Left ventricle myocardium inferior (tissue), 1 donor: Measurements from ENCODE around the gene TCF4. TPM values are rescaled to one million over a fixed set of nuclear protein-coding genes. Genes with fewer than 3 reads are reported as not detected.

Experiments
- DNase-seq: peaks from one replicate; pipeline ENCODE4 v3.0.0-alpha.2; 2020
- H3K27ac ChIP-seq: fragments of 200-600 bp; replicated peaks from 2 replicates; pipeline ENCODE4 v1.8.0; 2021
- H3K27me3 ChIP-seq: fragments of 200-600 bp; 2 replicates; pipeline ENCODE4 v1.8.0; 2021; ENCODE audit warnings: low read depth
- H3K36me3 ChIP-seq: fragments of 200-600 bp; 2 replicates; pipeline ENCODE4 v1.8.0; 2021
- H3K4me1 ChIP-seq: fragments of 200-600 bp; 2 replicates; pipeline ENCODE4 v1.8.0; 2021
- H3K4me3 ChIP-seq: fragments of 200-600 bp; 2 replicates; pipeline ENCODE4 v1.8.0; 2021; ENCODE audit warnings: mild to moderate bottlenecking, moderate library complexity
- H3K9me3 ChIP-seq: fragments of 200-600 bp; replicated peaks from 2 replicates; pipeline ENCODE4 v1.8.0; 2021
- intact Hi-C: fragments of 100-400 bp; cut with micrococcal nuclease; formaldehyde crosslinking; loops from one replicate; pipeline ENCODE4 v1.11.0; 2022
- total RNA-seq: library from RNA; stranded (reverse); fragmentation: NEBNext Ultra II Directional; extraction: Animal tissue kit (Norgen Biotek cat#: 25700); gene quantifications from one replicate; pipeline ENCODE4 v1.2.1, GENCODE V29; 2021
- TF ChIP-seq, protein P1 (sequence below): fragments of 200-600 bp; IDR thresholded peaks from 2 replicates; pipeline ENCODE4 v1.8.0; 2021; ENCODE audit warnings: antibody characterized with exemption, mild to moderate bottlenecking, borderline replicate concordance
- donor health status: DM: no; HTN: yes; CAD: no; lungs with severe emphysema.

Gene TCF4
- total RNA-seq, 1 donor from 2014 or later, result 58.9 TPM

DNA sequence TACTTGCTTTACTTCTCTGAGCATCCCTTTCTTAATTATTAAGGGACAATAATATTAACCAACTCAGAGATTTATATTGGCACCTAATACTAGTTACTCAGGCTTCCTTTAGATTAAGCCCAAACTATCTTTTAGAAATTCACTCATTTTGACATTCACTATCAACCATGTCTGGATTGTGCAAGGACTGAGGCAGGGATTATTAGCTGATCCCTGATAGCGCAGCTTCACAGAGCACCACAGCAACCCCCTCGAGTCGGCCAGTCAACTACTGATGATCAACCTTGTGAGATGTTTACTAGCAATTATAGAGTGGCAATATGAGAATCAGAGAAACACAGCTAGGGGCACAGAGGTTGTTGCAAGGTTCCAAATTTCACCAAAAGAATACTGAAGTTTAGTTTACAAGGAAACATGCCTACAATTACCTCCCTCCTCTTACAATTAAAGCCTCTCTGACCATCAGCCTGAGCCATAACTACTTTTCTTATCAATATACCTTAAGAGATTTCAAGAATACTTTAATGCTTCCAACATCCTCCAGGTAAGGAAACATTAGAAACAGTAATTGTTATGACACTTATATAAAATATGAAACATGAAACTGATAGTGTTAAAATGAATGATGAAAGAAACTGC lies 191.6 kb downstream of the TCF4 start:
- no peak for DNase-seq
- Histone ChIP-seq H3K4me1 (peaks cover 45% of the 10 kb centered on the region), H3K27ac (peak overlapping the region; percentile 45), H3K36me3 (no peaks in the 10 kb centered on the region), H3K9me3 (no peaks in the 10 kb centered on the region), H3K4me3 (no peak overlapping the region), H3K27me3 (no peaks in the 10 kb centered on the region)
- TF ChIP-seq, protein P1, sequence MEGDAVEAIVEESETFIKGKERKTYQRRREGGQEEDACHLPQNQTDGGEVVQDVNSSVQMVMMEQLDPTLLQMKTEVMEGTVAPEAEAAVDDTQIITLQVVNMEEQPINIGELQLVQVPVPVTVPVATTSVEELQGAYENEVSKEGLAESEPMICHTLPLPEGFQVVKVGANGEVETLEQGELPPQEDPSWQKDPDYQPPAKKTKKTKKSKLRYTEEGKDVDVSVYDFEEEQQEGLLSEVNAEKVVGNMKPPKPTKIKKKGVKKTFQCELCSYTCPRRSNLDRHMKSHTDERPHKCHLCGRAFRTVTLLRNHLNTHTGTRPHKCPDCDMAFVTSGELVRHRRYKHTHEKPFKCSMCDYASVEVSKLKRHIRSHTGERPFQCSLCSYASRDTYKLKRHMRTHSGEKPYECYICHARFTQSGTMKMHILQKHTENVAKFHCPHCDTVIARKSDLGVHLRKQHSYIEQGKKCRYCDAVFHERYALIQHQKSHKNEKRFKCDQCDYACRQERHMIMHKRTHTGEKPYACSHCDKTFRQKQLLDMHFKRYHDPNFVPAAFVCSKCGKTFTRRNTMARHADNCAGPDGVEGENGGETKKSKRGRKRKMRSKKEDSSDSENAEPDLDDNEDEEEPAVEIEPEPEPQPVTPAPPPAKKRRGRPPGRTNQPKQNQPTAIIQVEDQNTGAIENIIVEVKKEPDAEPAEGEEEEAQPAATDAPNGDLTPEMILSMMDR, result no peak
- intact Hi-C loops, result no loop called here

- H3K27ac ChIP-seq, result peak overlapping the region; percentile 45
- no peaks in the 10 kb centered on the region for H3K9me3 ChIP-seq
- H3K27me3 ChIP-seq, result no peaks in the 10 kb centered on the region
- intact Hi-C loops, result no loop called here
- DNase-seq, result no peak
- H3K36me3 ChIP-seq, result no peaks in the 10 kb centered on the region
- TF ChIP-seq, protein P1, result no peak
- H3K4me3 ChIP-seq, result no peak overlapping the region
- peaks cover 40% of the 10 kb centered on the region for H3K4me1 ChIP-seq
Measured at GRCh38 chr18:55395799-55396198, 192.2 kb downstream of the TCF4 start.

- no peak for DNase-seq
- H3K4me3 ChIP-seq, result no peak overlapping the region
- TF ChIP-seq, protein P1, result no peak
Measured at GRCh38 chr18:55390898-55391297, 197.1 kb downstream of the TCF4 start.

DNA sequence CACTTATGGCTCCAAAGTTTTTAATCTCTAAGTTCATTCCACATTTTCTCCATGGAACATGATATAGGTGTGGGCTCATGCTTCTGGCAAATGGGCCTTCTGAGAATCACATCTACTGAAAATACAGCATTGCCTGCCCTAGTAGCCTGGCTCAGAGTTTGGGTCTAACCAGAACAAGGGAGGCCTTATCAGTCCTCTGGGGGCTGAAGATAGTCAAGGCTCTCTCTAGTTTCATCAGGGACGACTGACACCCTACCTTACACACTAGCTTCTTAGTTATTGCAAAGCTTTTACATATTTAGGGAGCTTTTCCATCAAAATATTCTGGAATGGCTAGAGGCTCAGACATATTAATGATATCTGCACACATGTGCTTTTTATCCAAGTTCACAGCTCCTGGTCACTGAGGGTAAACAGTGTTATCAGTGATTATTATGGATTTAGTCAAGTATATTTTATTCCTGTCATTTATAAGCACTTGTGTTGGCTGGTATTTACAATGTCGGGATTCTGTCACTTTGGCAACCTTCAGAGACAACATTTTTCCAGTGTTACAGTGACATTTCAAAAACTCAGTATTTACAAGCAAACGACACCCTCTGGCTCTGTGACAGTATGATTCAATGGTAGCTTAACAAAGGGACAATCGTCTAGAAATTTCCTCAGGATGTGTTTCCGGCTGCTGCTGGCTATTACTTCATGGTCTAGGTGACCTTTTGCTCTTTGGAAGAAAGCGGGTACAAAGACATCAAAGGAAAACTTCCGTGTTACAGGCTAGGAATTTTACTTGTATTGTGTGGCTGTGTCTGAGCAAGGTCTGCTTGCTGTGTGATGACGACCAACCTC lies 200.6 kb downstream of the TCF4 start:
- H3K27ac ChIP-seq, result peak overlapping the region; percentile 83
- H3K4me3 ChIP-seq, result no peak overlapping the region
- peaks cover 6% of the 10 kb centered on the region for H3K9me3 ChIP-seq
- peaks cover 41% of the 10 kb centered on the region for H3K4me1 ChIP-seq
- intact Hi-C loops, result no loop called here
- TF ChIP-seq, protein P1, result no peak
- no peak for DNase-seq
- no peaks in the 10 kb centered on the region for H3K27me3 ChIP-seq
- H3K36me3 ChIP-seq, result no peaks in the 10 kb centered on the region

More at GRCh38 chr18:55390898-55391297, 197.1 kb downstream of the TCF4 start:
- H3K27me3 ChIP-seq, result no peaks in the 10 kb centered on the region
- no peak overlapping the region for H3K27ac ChIP-seq
- H3K4me1 ChIP-seq, result peaks cover 41% of the 10 kb centered on the region
- H3K9me3 ChIP-seq, result no peaks in the 10 kb centered on the region
- H3K36me3 ChIP-seq, result no peaks in the 10 kb centered on the region
- intact Hi-C loops, result no loop called here

DNA sequence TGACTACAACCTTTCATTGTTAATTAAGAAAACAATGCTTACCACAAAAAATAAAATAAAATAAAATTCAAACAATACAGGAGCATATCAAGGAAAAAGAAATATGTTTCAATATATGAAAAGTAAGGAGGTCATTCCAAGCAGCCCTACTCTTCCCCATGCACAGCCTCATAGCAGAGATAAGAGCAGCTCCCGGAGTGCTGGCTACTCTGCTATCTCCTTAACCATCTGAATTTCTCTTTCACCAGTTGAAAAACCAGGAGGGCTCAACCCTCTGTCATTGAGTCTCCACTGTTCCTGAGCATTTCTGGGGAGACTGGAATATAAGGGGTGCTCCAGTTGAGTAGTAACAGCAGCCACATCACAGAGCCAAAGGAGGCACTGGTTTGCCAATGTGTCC lies 201.4 kb downstream of the TCF4 start:
- H3K9me3 ChIP-seq, result peaks cover 11% of the 10 kb centered on the region
- peak overlapping the region; percentile 83 for H3K27ac ChIP-seq
- intact Hi-C loops, result no loop called here
- H3K4me1 ChIP-seq, result peaks cover 41% of the 10 kb centered on the region
- TF ChIP-seq, protein P1, result no peak
- H3K27me3 ChIP-seq, result no peaks in the 10 kb centered on the region
- no peak overlapping the region for H3K4me3 ChIP-seq
- H3K36me3 ChIP-seq, result no peaks in the 10 kb centered on the region
- DNase-seq, result no peak
